GM12864 (cell line): ENCODE measurements around the gene IRF7.

Source experiments
- DNase-seq: peaks from one replicate; pipeline ENCODE4 v3.0.0-alpha.2; 2011; ENCODE audit warnings: low read depth
- H3K4me3 ChIP-seq: 2 replicates; pipeline ENCODE4 v1.5.1; 2011; ENCODE audit warnings: mild to moderate bottlenecking, low read depth, low read length, control low read depth
- CTCF ChIP-seq: IDR thresholded peaks from 2 replicates; pipeline ENCODE4 v1.5.1; 2011; ENCODE audit warnings: low read depth, mild to moderate bottlenecking, moderate library complexity, low read length, control low read depth, inconsistent platforms; ENCODE audit errors: missing control alignments

Gene IRF7

GRCh38 chr11:573146-573759, 42.5 kb downstream of the IRF7 start:
- no peak overlapping the region for H3K4me3 ChIP-seq
- DNase-seq = no peak
- TF ChIP-seq CTCF = no peak

- no peak for DNase-seq
- no peak for TF ChIP-seq CTCF
- H3K4me3 ChIP-seq = no peak overlapping the region
Measured at GRCh38 chr11:571802-572185, 44.0 kb downstream of the IRF7 start.

- TF ChIP-seq CTCF = no peak
- H3K4me3 ChIP-seq = peak overlapping the region; percentile 89
- DNase-seq = no peak
Measured at GRCh38 chr11:569158-569885, 46.4 kb downstream of the IRF7 start.

- peak; percentile 70 for DNase-seq
- TF ChIP-seq CTCF = no peak
Measured at GRCh38 chr11:568306-569157, 47.2 kb downstream of the IRF7 start.

GRCh38 chr11:567629-568292, 48.0 kb downstream of the IRF7 start:
- DNase-seq = no peak
- peak overlapping the region; percentile 90 for H3K4me3 ChIP-seq
- TF ChIP-seq CTCF = no peak

More at GRCh38 chr11:568306-569157, 47.2 kb downstream of the IRF7 start:
- peak overlapping the region; percentile 90 for H3K4me3 ChIP-seq

GRCh38 chr11:567011-567628, 48.6 kb downstream of the IRF7 start:
- TF ChIP-seq CTCF = no peak
- DNase-seq = no peak
- peak overlapping the region; percentile 90 for H3K4me3 ChIP-seq
